Hepatocyte (in vitro differentiated cells): ENCODE data around the gene TAS2R30. TPM values are rescaled to one million over a fixed set of nuclear protein-coding genes. Genes with fewer than 3 reads are reported as not detected.

Source experiments
- DNase-seq: peaks from one replicate; pipeline ENCODE4 v3.0.0-alpha.2; 2016; ENCODE audit warnings: low spot score
- H2AFZ ChIP-seq: fragments of 200-600 bp; sonication (generic); 2 replicates; pipeline ENCODE4 v1.6.0; 2016; ENCODE audit warnings: antibody characterized with exemption, mild to moderate bottlenecking
- H3K27ac ChIP-seq: fragments of 200-600 bp; sonication (generic); 2 replicates; pipeline ENCODE4 v1.5.1; 2016; ENCODE audit warnings: mild to moderate bottlenecking
- H3K27me3 ChIP-seq: fragments of 200-600 bp; sonication (generic); 2 replicates; pipeline ENCODE4 v1.6.1; 2016
- H3K36me3 ChIP-seq: fragments of 200-600 bp; sonication (generic); replicated peaks from 2 replicates; pipeline ENCODE4 v1.5.1; 2016; ENCODE audit warnings: low read depth; ENCODE audit not compliant: insufficient read depth
- H3K4me1 ChIP-seq: fragments of 200-600 bp; sonication (generic); 2 replicates; pipeline ENCODE4 v1.5.1; 2016; ENCODE audit warnings: mild to moderate bottlenecking, moderate library complexity; ENCODE audit not compliant: insufficient read depth
- H3K4me2 ChIP-seq: fragments of 200-600 bp; sonication (generic); 2 replicates; pipeline ENCODE4 v1.6.0; 2016
- H3K4me3 ChIP-seq: fragments of 200-600 bp; sonication (generic); 2 replicates; pipeline ENCODE4 v1.5.1; 2016; ENCODE audit warnings: mild to moderate bottlenecking
- H3K79me2 ChIP-seq: fragments of 200-600 bp; sonication (generic); 2 replicates; pipeline ENCODE4 v1.6.0; 2017; ENCODE audit warnings: mild to moderate bottlenecking
- H3K9me2 ChIP-seq: fragments of 200-600 bp; sonication (generic); replicated peaks from 2 replicates; pipeline ENCODE4 v1.6.0; 2017; ENCODE audit warnings: mild to moderate bottlenecking; ENCODE audit not compliant: insufficient read depth
- H3K9me3 ChIP-seq: fragments of 200-600 bp; sonication (generic); 2 replicates; pipeline ENCODE4 v1.5.1; 2016; ENCODE audit warnings: low read depth, mild to moderate bottlenecking
- H4K20me1 ChIP-seq: fragments of 200-600 bp; sonication (generic); 2 replicates; pipeline ENCODE4 v1.6.0; 2016; ENCODE audit warnings: mild to moderate bottlenecking; ENCODE audit not compliant: insufficient read depth, poor library complexity, severe bottlenecking
- CTCF ChIP-seq: fragments of 200-600 bp; sonication (generic); IDR thresholded peaks from 2 replicates; pipeline ENCODE4 v1.5.1; 2016; ENCODE audit warnings: antibody characterized with exemption, mild to moderate bottlenecking; ENCODE audit not compliant: poor library complexity
- EZH2 ChIP-seq: fragments of 200-600 bp; sonication (generic); IDR thresholded peaks from 2 replicates; pipeline ENCODE4 v1.6.1; 2016; ENCODE audit warnings: antibody characterized with exemption, mild to moderate bottlenecking, borderline replicate concordance
- EZH2phosphoT487 ChIP-seq: fragments of 200-600 bp; sonication (generic); IDR thresholded peaks from one replicate; pipeline ENCODE4 v1.6.1; 2018; ENCODE audit warnings: antibody characterized with exemption, mild to moderate bottlenecking, low read depth, moderate library complexity; ENCODE audit not compliant: unreplicated experiment, severe bottlenecking
- WGBS: methylation state at CpG from one replicate; pipeline ENCODE4 v1.1.6; 2016; ENCODE audit warnings: low lambda C conversion rate; ENCODE audit errors: missing lambda C conversion rate; 5-methylcytosine and 5-hydroxymethylcytosine counted together
- polyA plus RNA-seq: library from polyadenylated mRNA; unstranded; fragments of >200 nt; fragmentation: Nextera tagmentation; extraction: Ambion mirVana; gene quantifications from 2 replicates; pipeline ENCODE4 v1.2.1, GENCODE V29; 2016
- total RNA-seq: library from RNA; depleted of rRNA; stranded (reverse); fragments of >200 nt; gene quantifications from 2 replicates; pipeline ENCODE4 v1.2.3, GENCODE V29; 2014

Gene TAS2R30
- total and polyA plus RNA-seq, 2 experiments from 2014 or later: 0.08 to 6.7 TPM

GRCh38 chr12:11171145-11171968 lies 36.9 kb upstream of the TAS2R30 start, which contains the start of gene SMIM10L1:
TSS of gene SMIM10L1 (plus strand) at chr12:11171194. CDS start at chr12:11171357, 163 bp downstream.
- Histone ChIP-seq H3K9me2 (no peaks in the 10 kb centered on the region), H3K79me2 (peaks cover 74% of the 10 kb centered on the region), H3K36me3 (no peaks in the 10 kb centered on the region), H3K9me3 (no peaks in the 10 kb centered on the region), H3K4me3 (peak within 1 kb of the TSS; percentile 74), H4K20me1 (peaks cover 20% of the 10 kb centered on the region), H2AFZ (peak within 1 kb of the TSS; percentile 69), H3K4me2 (peak within 1 kb of the TSS; percentile 79), H3K27me3 (no peaks in the 10 kb centered on the region), H3K27ac (peak within 1 kb of the TSS; percentile 96), H3K4me1 (peaks cover 16% of the 10 kb centered on the region)
- under 1% methylated on average over 67 of the region's 70 CpGs for WGBS
- peak; percentile 98 for DNase-seq
- TF ChIP-seq EZH2 (no peak), CTCF (no peak), EZH2phosphoT487 (no peak)

- 7% methylated on average over 4 of the region's 4 CpGs for WGBS
- no peak for DNase-seq
- Histone ChIP-seq H3K4me1 (peaks cover 16% of the 10 kb centered on the region), H3K4me2 (peak overlapping the region; percentile 79), H3K9me3 (no peaks in the 10 kb centered on the region), H3K4me3 (peak overlapping the region; percentile 74), H3K36me3 (no peaks in the 10 kb centered on the region), H3K27me3 (no peaks in the 10 kb centered on the region), H3K79me2 (peaks cover 80% of the 10 kb centered on the region), H2AFZ (peak overlapping the region; percentile 16), H4K20me1 (peaks cover 25% of the 10 kb centered on the region), H3K9me2 (no peaks in the 10 kb centered on the region), H3K27ac (peak overlapping the region; percentile 96)
- TF ChIP-seq EZH2 (no peak), CTCF (no peak), EZH2phosphoT487 (no peak)
Observed at GRCh38 chr12:11170810-11171144, 36.3 kb upstream of the TAS2R30 start.

GRCh38 chr12:11166300-11166699 lies 31.9 kb upstream of the TAS2R30 start:
- H3K4me2 ChIP-seq: no peak overlapping the region
- no peak overlapping the region for H3K27ac ChIP-seq
- no peaks in the 10 kb centered on the region for H3K27me3 ChIP-seq
- no peak overlapping the region for H2AFZ ChIP-seq
- peaks cover 47% of the 10 kb centered on the region for H4K20me1 ChIP-seq
- H3K9me2 ChIP-seq: no peaks in the 10 kb centered on the region
- peaks cover 93% of the 10 kb centered on the region for H3K79me2 ChIP-seq
- peaks cover 10% of the 10 kb centered on the region for H3K4me1 ChIP-seq
- H3K36me3 ChIP-seq: no peaks in the 10 kb centered on the region
- DNase-seq: no peak
- TF ChIP-seq EZH2 (no peak), CTCF (no peak)
- H3K4me3 ChIP-seq: no peak overlapping the region
- H3K9me3 ChIP-seq: no peaks in the 10 kb centered on the region
